Endothelial cell of umbilical vein (primary cell): Measurements from ENCODE around the gene OR10A6. TPM values are rescaled to one million over a fixed set of nuclear protein-coding genes. Genes with fewer than 3 reads are reported as not detected.

ENCODE experiments used
- BruUV-seq: library from RNA; stranded (reverse); fragments of 400-500 nt; replicated peaks from 2 replicates; lab custom pipeline; 2021; lab: Mats Ljungman, UMichigan
- CTCF ChIA-PET: fragments of 300-600, 350-600 bp; sonication (Branson Sonifier 250); formaldehyde crosslinking; loops from one replicate; lab custom pipeline; 2021; ENCODE audit warnings: antibody characterized with exemption, inconsistent platforms; lab: Charles Lee
- POLR2A ChIA-PET: fragments of 300-600, 350-600 bp; sonication (Branson Sonifier 250); formaldehyde crosslinking; loops from one replicate; lab custom pipeline; 2021; ENCODE audit warnings: antibody characterized with exemption, inconsistent platforms; lab: Charles Lee
- DNase-seq: peaks from one replicate; pipeline ENCODE4 v3.0.0-alpha.2; 2011; ENCODE audit warnings: low read depth, low spot score
- FAIRE-seq: peaks from 2 replicates; lab custom pipeline; 2011; peaks lifted over from hg19 to GRCh38; lab: Jason Lieb, UNC
- H2AFZ ChIP-seq: 2 replicates; pipeline ENCODE4 v1.6.0; 2012; ENCODE audit warnings: low read depth, low read length, control low read depth, inconsistent platforms
- H3K27ac ChIP-seq: 2 replicates; pipeline ENCODE4 v1.5.1; 2011; ENCODE audit warnings: low read depth, mild to moderate bottlenecking, control low read depth, low read length, moderate library complexity; ENCODE audit not compliant: insufficient read depth
- H3K27me3 ChIP-seq, 2 experiments: 2 replicates each; pipeline versions ENCODE4 v1.6.0 to v1.6.1; 2011; ENCODE audit warnings: low read length in 2 of 2, mixed read lengths in 1 of 2; ENCODE audit not compliant: control insufficient read depth in 2 of 2, insufficient read depth in 2 of 2
- H3K36me3 ChIP-seq, 2 experiments: 2 replicates in 1 of 2; 3 replicates in 1 of 2; pipeline ENCODE4 v1.5.1; 2011; ENCODE audit warnings: low read length in 2 of 2, mild to moderate bottlenecking in 1 of 2, moderate library complexity in 1 of 2; ENCODE audit not compliant: control insufficient read depth in 2 of 2, insufficient read depth in 2 of 2; ENCODE audit errors: extremely low read depth in 1 of 2
- H3K4me1 ChIP-seq: 3 replicates; pipeline ENCODE4 v1.5.1; 2011; ENCODE audit warnings: mild to moderate bottlenecking, low read length; ENCODE audit not compliant: control insufficient read depth, insufficient read depth; ENCODE audit errors: extremely low read depth
- H3K4me2 ChIP-seq: 2 replicates; pipeline ENCODE4 v1.6.1; 2011; ENCODE audit warnings: low read length, control low read depth, mixed read lengths; ENCODE audit not compliant: insufficient read depth
- H3K4me3 ChIP-seq, 3 experiments: fragments of 200-600 bp in 1 of 3; sonication (generic), shearing (Covaris generic) in 1 of 3; replicated peaks in 1 of 3; 2 replicates each; pipeline ENCODE4 v1.5.1; 2011 to 2016; ENCODE audit warnings: control low read depth in 3 of 3, low read length in 3 of 3, mild to moderate bottlenecking in 2 of 3, inconsistent platforms in 1 of 3, low read depth in 1 of 3, moderate library complexity in 1 of 3; ENCODE audit not compliant: insufficient read depth in 1 of 3
- H3K79me2 ChIP-seq: 2 replicates; pipeline ENCODE4 v1.6.0; 2012; ENCODE audit warnings: low read length, inconsistent platforms; ENCODE audit not compliant: control insufficient read depth, insufficient read depth
- H3K9ac ChIP-seq: replicated peaks from 2 replicates; pipeline ENCODE3; 2011; ENCODE audit warnings: low read length, control low read depth; ENCODE audit not compliant: insufficient read depth; ENCODE audit errors: extremely low read depth
- H3K9me1 ChIP-seq: replicated peaks from 3 replicates; pipeline ENCODE4 v1.6.0; 2011; ENCODE audit warnings: mild to moderate bottlenecking, low read length; ENCODE audit not compliant: control insufficient read depth, insufficient read depth; ENCODE audit errors: extremely low read depth
- H3K9me3 ChIP-seq: replicated peaks from 2 replicates; pipeline ENCODE4 v1.5.1; 2012; ENCODE audit warnings: low read length, inconsistent platforms; ENCODE audit not compliant: control insufficient read depth, insufficient read depth
- H4K20me1 ChIP-seq: replicated peaks from 2 replicates; pipeline ENCODE3; 2011; ENCODE audit warnings: mild to moderate bottlenecking, low read length; ENCODE audit not compliant: control insufficient read depth, insufficient read depth; ENCODE audit errors: extremely low read depth
- CTCF ChIP-seq, 2 donors: IDR thresholded peaks; 1 replicate in 1 of 2; 2 replicates in 1 of 2; pipeline ENCODE4 v1.5.1; 2011; ENCODE audit warnings: low read length in 2 of 2, mild to moderate bottlenecking in 2 of 2, moderate library complexity in 2 of 2, control low read depth in 1 of 2, inconsistent platforms in 1 of 2, low read depth in 1 of 2; ENCODE audit not compliant: insufficient read depth in 1 of 2; ENCODE audit errors: extremely low read depth in 1 of 2
- EZH2 ChIP-seq: IDR thresholded peaks from 2 replicates; pipeline ENCODE4 v1.6.1; 2012; ENCODE audit warnings: borderline replicate concordance, low read depth, mild to moderate bottlenecking, moderate library complexity, low read length, inconsistent platforms; ENCODE audit not compliant: severe bottlenecking
- FOS ChIP-seq: IDR thresholded peaks from 2 replicates; pipeline ENCODE4 v1.6.1; 2011; ENCODE audit warnings: mild to moderate bottlenecking, low read length, moderate library complexity, borderline replicate concordance; ENCODE audit not compliant: insufficient read depth
- GATA2 ChIP-seq: IDR thresholded peaks from 2 replicates; pipeline ENCODE4 v1.7.0; 2011; ENCODE audit warnings: low read depth, mild to moderate bottlenecking, moderate library complexity, mixed read lengths, low read length; ENCODE audit not compliant: insufficient read length, insufficient read depth
- JUN ChIP-seq: IDR thresholded peaks from 2 replicates; pipeline ENCODE4 v1.6.1; 2011; ENCODE audit warnings: borderline replicate concordance, low read depth; ENCODE audit not compliant: insufficient read length, insufficient read depth
- MAX ChIP-seq: IDR thresholded peaks from 2 replicates; pipeline ENCODE4 v1.6.1; 2011; ENCODE audit not compliant: insufficient read depth, insufficient read length
- MYC ChIP-seq: IDR thresholded peaks from one replicate; pipeline ENCODE4 v1.6.1; 2011; ENCODE audit warnings: mild to moderate bottlenecking, low read depth, low read length
- POLR2A ChIP-seq: IDR thresholded peaks from 2 replicates; pipeline ENCODE4 v1.6.1; 2012; ENCODE audit warnings: low read depth, mild to moderate bottlenecking, control low read depth, low read length
- POLR2AphosphoS5 ChIP-seq: IDR thresholded peaks from 2 replicates; pipeline ENCODE4 v1.6.1; 2012; ENCODE audit warnings: low read depth, mild to moderate bottlenecking, control low read depth, low read length, moderate library complexity; ENCODE audit not compliant: insufficient read depth
- dilution Hi-C: fragments of 300-500 bp; cut with MboI; formaldehyde crosslinking; loops from one replicate; pipeline ENCODE4 v1.15.0; 2019; ENCODE audit warnings: low sequenced_read_pairs; ENCODE audit not compliant: extremely low pct_ligation_motif_present
- intact Hi-C: fragments of 100-400 bp; cut with micrococcal nuclease; formaldehyde crosslinking; loops from one replicate; pipeline ENCODE4 v1.10.0; 2022
- polyA plus RNA-seq, 4 experiments: library from polyadenylated mRNA; depleted of rRNA in 3 of 4; stranded (reverse) in 3 of 4; unstranded in 1 of 4; fragments of >200 nt; gene quantifications; 2 replicates each; pipeline versions ENCODE4 v1.2.1 to v1.2.3, GENCODE V29; 2011 to 2012; ENCODE audit warnings: missing spikeins in 1 of 4
- total RNA-seq: library from RNA; stranded (reverse); gene quantifications from 2 replicates; pipeline ENCODE4 v1.2.3, GENCODE V29; 2021

Gene OR10A6
- total and polyA plus RNA-seq, 2 donors (not counting 3 experiments of a cell fraction or from before 2014, with no cell fraction given): not detected

GRCh38 chr11:7936615-7937014 lies 5.5 kb upstream of the OR10A6 start:
- intact Hi-C loops (no loop called here), dilution Hi-C loops (no loop called here)
- Histone ChIP-seq H3K9ac (no peak overlapping the region), H3K4me1 (no peaks in the 10 kb centered on the region), H3K9me3 (no peaks in the 10 kb centered on the region), H3K79me2 (no peaks in the 10 kb centered on the region), H3K36me3 (no peaks in the 10 kb centered on the region), H4K20me1 (no peaks in the 10 kb centered on the region), H3K9me1 (no peaks in the 10 kb centered on the region), H3K4me3 (no peak overlapping the region), H3K4me2 (no peak overlapping the region), H2AFZ (no peak overlapping the region), H3K27me3 (peaks cover 0 to 11% of the 10 kb centered on the region in 2 experiments), H3K27ac (no peak overlapping the region)
- DNase-seq (no peak), FAIRE-seq (no peak)
- BruUV-seq: no TSS peak
- ChIA-PET CTCF (no interaction called here), POLR2A (no interaction called here)
- no peak for TF ChIP-seq JUN
- TF ChIP-seq POLR2A: no peak
- TF ChIP-seq EZH2: no peak
- no peak for TF ChIP-seq MAX

GRCh38 chr11:7927635-7928034 lies 3.4 kb downstream of the OR10A6 start:
- intact Hi-C loops: no loop called here
- dilution Hi-C loops: no loop called here
- Histone ChIP-seq H3K9ac (no peak overlapping the region), H3K9me1 (no peaks in the 10 kb centered on the region), H3K4me3 (no peak overlapping the region), H2AFZ (no peak overlapping the region), H3K79me2 (no peaks in the 10 kb centered on the region), H3K9me3 (no peaks in the 10 kb centered on the region), H3K27me3 (no peaks in the 10 kb centered on the region), H4K20me1 (no peaks in the 10 kb centered on the region), H3K27ac (no peak overlapping the region), H3K4me1 (no peaks in the 10 kb centered on the region), H3K36me3 (no peaks in the 10 kb centered on the region), H3K4me2 (no peak overlapping the region)
- no peak for TF ChIP-seq MAX
- TF ChIP-seq GATA2: no peak
- no peak for TF ChIP-seq POLR2AphosphoS5
- no peak for TF ChIP-seq CTCF (IDR thresholded peaks at IDR 0.05; ENCODE audit: extremely low read depth in 1 of 2, insufficient read depth in 1 of 2, low read depth in 1 of 2, low read length in 2 of 2)
- TF ChIP-seq EZH2: no peak
- TF ChIP-seq FOS: no peak
- no peak for TF ChIP-seq JUN
- no peak for TF ChIP-seq POLR2A
- no peak for TF ChIP-seq MYC
- no TSS peak for BruUV-seq
- CTCF ChIA-PET: no interaction called here
- DNase-seq: no peak
- POLR2A ChIA-PET: no interaction called here
- no peak for FAIRE-seq
